GM12864 (cell line): ENCODE measurements around the gene OPN3.
A peak's percentile ranks its signal among the peaks of the same experiment; 100 is the strongest.

Experiments
- DNase-seq: peaks from one replicate; pipeline ENCODE4 v3.0.0-alpha.2; 2011; ENCODE audit warnings: low read depth
- H3K4me3 ChIP-seq: 2 replicates; pipeline ENCODE4 v1.5.1; 2011; ENCODE audit warnings: mild to moderate bottlenecking, low read depth, low read length, control low read depth
- CTCF ChIP-seq: IDR thresholded peaks from 2 replicates; pipeline ENCODE4 v1.5.1; 2011; ENCODE audit warnings: low read depth, mild to moderate bottlenecking, moderate library complexity, low read length, control low read depth, inconsistent platforms; ENCODE audit errors: missing control alignments

The OPN3 gene

GRCh38 chr1:241638909-241639622 is 1.1 kb downstream of the OPN3 start:
- DNase-seq: no peak
- no peak for TF ChIP-seq CTCF
- H3K4me3 ChIP-seq: peak overlapping the region; percentile 89

- peak overlapping the region; percentile 14; the same call in 1 of the 2 replicates for H3K4me3 ChIP-seq
- no peak for DNase-seq
- TF ChIP-seq CTCF: no peak
Measured at GRCh38 chr1:241638099-241638682, 2.0 kb downstream of the OPN3 start.

- no peak for DNase-seq
- no peak for TF ChIP-seq CTCF
- no peak overlapping the region; the same call in 1 of the 2 replicates for H3K4me3 ChIP-seq
Measured at GRCh38 chr1:241637604-241638003, 2.6 kb downstream of the OPN3 start.

- DNase-seq: no peak
- no peak for TF ChIP-seq CTCF
- no peak overlapping the region; the same call in 1 of the 2 replicates for H3K4me3 ChIP-seq
Measured at GRCh38 chr1:241637046-241637590, 3.1 kb downstream of the OPN3 start.

- no peak for DNase-seq
- no peak overlapping the region for H3K4me3 ChIP-seq
- TF ChIP-seq CTCF: no peak
Measured at GRCh38 chr1:241636291-241636690, 3.9 kb downstream of the OPN3 start.

- no peak for DNase-seq
- no peak for TF ChIP-seq CTCF
- H3K4me3 ChIP-seq: no peak overlapping the region
Measured at GRCh38 chr1:241635556-241636152, 4.5 kb downstream of the OPN3 start.
